HL-60 (cell line): ENCODE measurements around the gene MAP2K5.

Experiments used
- CTCF ChIP-seq: IDR thresholded peaks from one replicate; pipeline ENCODE4 v1.5.1; 2011; ENCODE audit warnings: low read length, control low read depth, inconsistent platforms; ENCODE audit not compliant: insufficient read depth
- POLR2AphosphoS5 ChIP-seq: IDR thresholded peaks from 2 replicates; pipeline ENCODE4 v1.6.1; 2012; ENCODE audit warnings: low read depth
- REST ChIP-seq: IDR thresholded peaks from 2 replicates; pipeline ENCODE4 v1.6.1; 2012; ENCODE audit warnings: low read depth; ENCODE audit not compliant: insufficient replicate concordance

GRCh38 chr15:67801142-67801541 is 258.6 kb downstream of the MAP2K5 start:
- TF ChIP-seq CTCF (no peak), REST (no peak), POLR2AphosphoS5 (no peak)
